Stimulated activated CD8-positive, alpha-beta memory T cell treated with anti-CD3 and anti-CD28 coated beads, Interleukin-2, amount 100 ng/mL, for 48 hours (primary cell): ENCODE data around the gene CRPPA.
"Not testable (repeated sequence)": the region's sequence is repeated elsewhere in the genome, so short reads cannot be mapped to it uniquely, and the experiment has no call there.

Source experiments
- DNase-seq, 2 donors: peaks; one replicate each; pipeline ENCODE4 v3.0.0-alpha.2; 2020; ENCODE audit warnings: low read depth in 2 of 2

The CRPPA gene

GRCh38 chr7:16421333-16422102, at the start of gene CRPPA:
CRPPA (minus strand) TSS chr7:16421538; CDS start chr7:16421322, 216 bp downstream.
- peak; percentile 19 to 26 for DNase-seq

- DNase-seq = no peak
Observed at GRCh38 chr7:16465469-16466361, 44.4 kb upstream of the CRPPA start, which contains the start of gene SOSTDC1. SOSTDC1 (minus strand) TSS chr7:16465738; CDS start chr7:16465668, 70 bp downstream.

GRCh38 chr7:16463949-16464715, 42.8 kb upstream of the CRPPA start:
- no peak for DNase-seq

GRCh38 chr7:16463520-16463919, 42.2 kb upstream of the CRPPA start:
- DNase-seq = no peak

DNA sequence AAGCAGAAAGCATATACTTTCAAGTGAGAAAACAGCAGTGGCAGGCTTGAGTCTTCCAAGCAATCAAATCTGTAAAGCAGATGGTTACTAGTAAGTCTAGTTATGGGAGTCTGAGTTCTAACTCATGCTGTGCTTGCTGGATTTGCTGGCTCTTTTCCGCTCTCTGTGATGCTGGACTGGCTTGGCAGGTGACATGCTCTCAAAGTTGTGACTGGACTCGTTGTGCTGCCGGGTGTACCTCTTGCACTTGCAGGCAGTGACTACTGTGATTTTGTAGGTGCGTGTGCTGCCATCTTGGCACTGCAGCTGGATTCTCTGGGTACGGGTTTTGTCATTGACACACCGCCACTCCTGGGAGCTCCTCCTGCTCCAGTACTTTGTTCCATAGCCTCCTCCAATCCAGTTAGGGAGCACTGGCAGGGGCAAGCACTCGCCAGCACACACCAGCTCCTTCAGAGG, 41.1 kb upstream of the CRPPA start:
- no peak for DNase-seq

DNA sequence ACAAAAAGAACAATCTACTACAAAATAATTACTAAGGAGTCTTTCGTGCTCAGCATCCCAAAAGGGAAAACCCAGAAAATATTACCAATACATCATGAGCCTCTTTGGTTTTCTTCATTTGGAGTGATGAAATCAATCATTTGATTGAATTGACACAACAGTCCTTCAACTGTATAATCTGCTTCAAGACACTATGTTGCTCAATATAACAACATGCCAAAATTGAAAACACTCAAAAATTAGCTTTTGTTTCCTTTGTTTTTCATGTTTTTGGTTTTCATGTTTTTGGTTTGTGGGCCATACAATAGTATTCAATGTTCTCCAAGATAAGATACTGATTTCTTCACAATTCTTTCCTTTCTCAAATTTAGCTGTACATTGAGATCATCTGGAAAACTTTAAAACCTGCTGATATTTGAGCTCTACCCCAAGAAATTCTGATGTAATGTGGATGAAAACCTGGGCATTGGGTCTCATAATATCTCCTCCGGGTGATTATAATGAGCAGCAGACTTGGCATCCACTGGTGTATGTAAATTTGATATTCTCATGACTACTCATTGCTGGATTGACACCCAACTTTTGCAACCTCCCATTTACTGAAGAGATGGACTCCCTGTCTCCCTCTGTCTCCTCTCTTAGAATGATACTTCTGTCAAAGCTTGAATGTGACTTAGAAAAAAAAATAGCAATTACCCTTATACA, 39.6 kb upstream of the CRPPA start:
- DNase-seq = no peak

- DNase-seq = not testable (repeated sequence)
Observed at GRCh38 chr7:16456303-16456702, 35.0 kb upstream of the CRPPA start.

- no peak for DNase-seq
Observed at GRCh38 chr7:16455591-16455990, 34.3 kb upstream of the CRPPA start.

DNA sequence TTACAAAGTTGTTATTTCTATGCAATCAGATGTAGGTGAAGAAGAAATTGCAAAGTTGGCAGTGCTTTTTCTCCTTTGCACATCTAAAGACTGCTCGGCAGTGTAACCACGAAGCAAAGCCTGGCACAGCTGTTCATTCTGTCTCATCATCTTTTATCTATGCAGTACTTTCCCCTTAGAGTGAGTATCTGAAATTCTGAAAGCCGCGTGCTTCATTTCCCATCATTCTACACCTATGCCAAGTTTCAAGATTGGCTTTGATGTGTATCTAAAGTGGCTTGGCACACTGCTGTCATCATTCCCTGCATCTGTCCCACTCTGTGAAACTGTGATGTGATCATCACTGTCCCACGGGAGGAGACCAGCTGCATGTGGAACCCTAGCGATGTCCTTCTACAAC, 29.0 kb upstream of the CRPPA start:
- no peak for DNase-seq

- no peak for DNase-seq
Observed at GRCh38 chr7:16447876-16448275, 26.5 kb upstream of the CRPPA start.

GRCh38 chr7:16446508-16446907, 25.2 kb upstream of the CRPPA start:
- DNase-seq = no peak

DNA sequence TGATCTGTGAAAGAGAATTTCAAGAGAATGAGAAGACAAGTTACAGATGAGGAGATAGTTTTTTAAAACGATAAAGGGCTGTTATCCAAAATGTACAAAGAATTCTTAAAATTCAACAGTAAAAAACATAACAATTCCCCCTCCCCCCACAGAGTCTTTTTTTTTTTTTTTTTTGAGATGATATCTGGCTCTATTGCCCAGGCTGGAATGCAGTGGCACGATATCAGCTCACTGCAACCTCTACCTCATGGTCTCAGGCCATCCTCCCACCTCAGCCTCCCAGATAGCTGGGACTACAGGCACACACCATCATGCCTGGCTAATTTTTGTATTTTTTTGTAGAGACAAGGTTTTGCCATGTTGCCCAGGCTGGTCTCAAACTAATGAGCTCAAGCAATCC, 22.5 kb upstream of the CRPPA start:
- DNase-seq = not testable (repeated sequence)

DNA sequence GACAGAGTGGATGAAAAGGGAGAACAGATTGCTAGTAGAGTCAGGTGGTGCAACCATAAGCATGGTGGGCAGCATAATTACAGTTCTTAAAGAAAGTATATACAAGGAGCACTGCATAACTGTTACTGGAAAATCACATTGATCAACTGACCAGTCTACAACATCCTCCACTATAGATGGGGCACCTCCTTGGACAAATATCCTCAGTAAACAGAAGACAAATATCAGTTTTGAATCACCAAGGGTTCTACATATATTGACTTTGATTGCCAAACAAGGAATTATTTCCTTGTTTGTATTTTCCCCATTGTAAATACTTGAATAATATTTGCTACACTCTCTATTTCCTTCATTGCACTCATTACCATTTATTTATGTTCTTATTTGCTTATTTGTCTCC, 17.6 kb upstream of the CRPPA start:
- DNase-seq = no peak

DNA sequence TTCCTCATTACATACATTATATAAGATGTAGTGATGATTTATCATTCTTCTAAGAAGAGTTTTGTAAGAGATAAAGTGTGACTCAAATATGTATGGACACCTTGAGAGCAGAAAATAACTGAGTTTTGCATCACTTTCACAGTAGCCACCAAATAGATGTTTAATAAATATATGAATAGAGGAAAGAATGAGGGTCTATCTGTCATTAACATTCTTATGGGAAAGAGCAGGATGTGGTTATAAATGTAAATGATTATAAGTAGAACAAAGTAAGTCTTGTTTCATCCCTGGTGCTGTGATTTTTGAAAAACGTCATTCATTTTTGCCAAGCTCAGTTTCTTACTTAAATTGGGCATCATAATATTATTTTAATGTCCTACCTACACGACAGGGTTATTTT, 15.0 kb upstream of the CRPPA start:
- DNase-seq = no peak

DNA sequence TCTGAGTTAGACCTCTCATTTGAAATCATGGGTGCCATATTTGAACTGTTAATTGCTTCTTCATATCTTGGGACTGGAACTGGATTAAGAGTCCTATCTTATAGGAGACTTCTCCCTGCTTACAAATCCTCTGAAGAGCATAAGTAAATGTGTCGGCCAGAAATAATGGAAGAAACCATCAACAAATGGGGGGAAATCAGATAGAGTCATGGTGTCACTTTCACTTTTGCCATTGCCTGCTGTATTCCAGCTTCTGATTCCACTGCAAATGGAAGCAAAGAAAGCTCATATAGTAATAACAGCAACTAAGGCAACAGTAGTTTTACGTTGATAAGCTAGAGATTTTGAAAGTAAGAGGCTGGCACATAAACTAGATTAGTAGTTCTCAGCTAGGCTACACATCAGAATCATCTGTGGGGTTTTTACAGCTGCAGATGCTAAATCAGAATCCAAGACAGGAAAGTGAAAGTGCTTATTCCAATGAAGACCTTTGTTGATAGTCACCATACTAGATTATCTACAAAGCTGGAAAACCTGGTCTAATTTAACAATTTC, 12.3 kb upstream of the CRPPA start:
- DNase-seq = no peak

DNA sequence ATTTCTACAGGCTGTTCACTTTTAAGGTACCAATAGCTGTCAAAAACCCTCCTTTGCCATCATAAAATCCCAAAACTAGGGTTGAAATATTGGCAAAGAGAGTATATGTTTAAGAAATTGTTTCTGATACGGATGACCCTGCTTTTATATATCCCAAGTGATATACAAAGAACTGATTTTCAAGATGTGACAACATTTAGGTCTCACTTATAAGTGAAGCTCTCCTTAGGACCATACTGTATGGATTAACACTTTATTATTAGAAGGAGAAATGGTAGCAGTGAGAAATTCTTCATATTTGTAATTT, 11.0 kb upstream of the CRPPA start:
- no peak for DNase-seq

- DNase-seq = no peak
Observed at GRCh38 chr7:16431646-16432424, 10.5 kb upstream of the CRPPA start.

- DNase-seq = no peak
Observed at GRCh38 chr7:16430133-16430532, 8.8 kb upstream of the CRPPA start.

DNA sequence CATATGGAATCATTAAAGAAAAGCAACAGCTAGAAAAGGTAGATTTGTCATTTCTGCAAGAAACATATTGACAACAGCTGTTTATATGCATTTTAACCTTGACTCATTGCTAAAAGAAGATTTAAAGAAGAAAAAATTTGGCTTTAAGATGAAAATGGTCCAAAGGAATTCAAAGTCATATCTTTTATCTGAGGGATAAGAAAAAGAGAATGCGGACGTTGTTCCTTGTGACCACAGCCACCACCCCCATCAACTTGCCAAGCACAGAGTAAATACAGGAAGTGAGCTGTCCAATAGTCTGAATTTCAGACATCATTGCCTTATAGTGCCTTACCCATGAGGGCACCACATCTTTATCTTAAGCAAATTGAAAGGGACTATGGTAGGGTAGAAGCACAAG, 7.3 kb upstream of the CRPPA start:
- DNase-seq = no peak

DNA sequence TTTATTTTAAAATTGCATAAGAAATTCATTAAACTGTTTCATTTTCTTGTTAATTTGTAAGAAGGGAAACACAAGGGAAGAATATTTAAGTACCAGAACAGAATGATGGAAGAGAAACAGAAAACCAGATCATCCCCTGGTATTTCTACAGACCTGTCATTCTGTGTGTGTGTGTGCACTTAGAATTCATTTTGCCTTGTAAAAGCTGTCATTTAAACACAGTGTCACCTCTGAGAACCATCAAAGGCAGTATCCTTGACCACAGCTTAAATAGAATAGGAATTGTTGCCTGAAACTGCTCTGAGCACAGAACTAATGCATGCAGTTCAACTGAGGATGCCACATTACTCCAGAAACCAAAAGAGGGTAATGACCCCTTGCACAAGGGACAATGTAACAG, 6.8 kb upstream of the CRPPA start:
- no peak for DNase-seq
